ENCODE measurements around the gene IGHMBP2.

Gene IGHMBP2

DNA sequence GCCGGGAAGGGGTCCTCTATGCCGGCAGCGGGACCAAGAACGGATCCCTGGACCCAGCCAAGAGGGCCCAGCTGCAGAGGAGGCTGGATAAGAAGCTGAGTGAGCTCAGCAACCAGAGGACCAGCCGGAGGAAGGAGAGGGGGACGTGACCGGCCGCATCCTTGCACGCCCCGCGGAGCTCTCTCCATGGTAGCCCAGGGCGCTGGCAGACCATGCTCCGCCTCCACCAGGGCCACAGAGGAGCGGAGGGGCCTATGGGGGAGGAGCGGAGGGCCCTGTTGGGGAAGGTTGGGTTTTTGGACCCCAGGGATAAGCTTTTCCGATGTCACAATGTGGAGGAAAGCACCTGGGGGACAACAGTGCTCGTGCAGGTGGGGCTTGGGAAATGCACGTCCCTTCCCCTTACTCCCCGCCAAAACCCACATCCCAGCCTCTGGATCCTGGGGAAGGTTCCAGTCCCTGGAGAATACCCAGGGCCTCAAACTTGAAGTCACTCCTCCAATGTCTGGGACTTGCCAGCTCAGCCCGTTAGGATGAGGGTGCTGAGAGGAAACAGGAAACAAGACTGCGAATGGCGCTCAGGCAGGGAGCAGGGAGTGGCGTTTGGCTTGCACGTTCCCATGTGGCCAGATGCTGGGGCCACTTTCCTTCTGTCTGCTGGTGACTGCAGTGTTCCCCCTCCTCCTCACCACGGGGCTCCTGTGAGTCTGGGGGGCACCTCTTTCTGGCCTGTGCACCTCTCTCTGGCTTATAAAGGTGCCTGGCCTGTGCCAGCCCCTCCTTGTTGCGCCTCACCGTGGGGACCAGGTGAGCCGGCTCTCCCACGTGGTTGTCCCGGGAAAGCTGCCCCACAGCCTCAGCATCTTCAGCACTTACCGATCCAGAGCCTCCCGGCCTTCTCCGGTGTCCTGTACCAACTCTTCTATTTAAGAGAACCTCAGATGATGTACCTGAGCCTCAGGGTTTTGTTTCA, 36.2 kb downstream of the IGHMBP2 start:
- DNase-seq (ENCODE audit: low read depth in 3 of 3): no peak

DNA sequence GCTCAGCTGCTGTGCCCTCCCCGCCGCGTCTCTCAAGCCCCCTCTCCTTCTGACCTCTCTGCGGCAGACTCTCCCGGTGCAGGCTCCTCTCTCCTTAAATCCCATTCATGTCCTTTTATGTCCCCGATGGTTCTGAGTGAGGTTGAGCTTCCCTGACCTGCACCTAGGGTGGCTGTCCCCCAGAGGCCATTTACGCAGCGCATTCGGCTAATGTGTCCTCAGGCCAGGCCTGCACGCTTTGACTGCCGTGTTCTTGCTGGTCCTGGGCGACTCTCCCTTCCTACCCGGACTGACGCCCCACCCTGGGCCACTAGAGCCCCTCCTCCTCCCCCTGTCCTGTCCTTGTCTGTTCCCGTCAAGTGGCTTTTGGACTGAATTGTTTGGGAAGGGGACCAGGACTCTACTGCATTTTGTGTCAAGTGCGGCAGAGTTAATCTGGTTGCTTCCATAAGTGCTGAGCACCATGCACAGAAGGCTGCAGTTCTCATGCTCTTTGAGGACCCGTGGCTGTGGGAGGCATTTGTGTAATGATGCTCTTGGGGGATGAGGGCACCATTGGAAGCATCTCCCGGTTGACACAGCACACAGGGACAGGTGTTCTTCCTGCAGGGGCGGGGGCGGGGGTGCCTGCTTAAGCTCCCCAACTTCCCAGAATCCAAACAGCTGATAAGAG, 37.1 kb downstream of the IGHMBP2 start:
- DNase-seq (ENCODE audit: low read depth in 3 of 3): no peak

DNA sequence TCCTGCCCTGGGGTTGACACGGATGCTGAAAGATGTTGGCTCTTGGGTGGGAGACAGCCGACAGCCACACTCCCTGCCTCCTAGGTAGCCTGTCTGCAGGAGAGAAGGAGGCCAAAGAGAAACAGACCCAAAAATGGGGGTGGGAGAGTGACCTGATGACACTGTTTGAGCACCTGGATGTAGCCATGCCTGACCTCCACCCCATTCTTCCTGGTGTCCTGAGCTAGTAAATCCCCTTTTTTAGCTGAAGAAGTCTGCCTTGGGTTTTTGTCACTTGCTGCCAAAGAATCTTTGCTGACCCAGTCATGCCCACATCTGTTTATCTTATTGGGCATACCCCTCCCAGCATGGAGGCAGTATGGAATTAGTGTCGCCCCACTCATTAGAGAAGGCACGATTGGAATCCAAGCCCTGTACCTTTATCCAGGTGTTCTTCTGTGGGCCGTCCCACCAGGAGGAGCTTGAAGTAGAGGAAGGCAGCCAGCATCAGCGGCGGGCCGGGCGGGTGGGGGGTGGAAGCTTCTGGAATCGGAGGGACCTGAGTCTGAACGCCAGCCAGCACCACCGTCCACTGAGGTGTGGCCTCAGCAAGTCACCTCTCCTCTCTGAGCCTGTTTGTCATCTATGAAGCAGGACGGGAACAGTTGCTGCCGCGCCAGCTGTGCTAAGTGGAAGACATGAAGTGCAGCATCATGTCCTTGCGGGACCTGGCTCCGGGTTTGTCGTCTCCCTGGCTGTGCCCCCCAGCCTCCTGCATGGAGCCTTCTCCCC, 37.8 kb downstream of the IGHMBP2 start:
- DNase-seq (ENCODE audit: low read depth in 3 of 3): no peak

DNA sequence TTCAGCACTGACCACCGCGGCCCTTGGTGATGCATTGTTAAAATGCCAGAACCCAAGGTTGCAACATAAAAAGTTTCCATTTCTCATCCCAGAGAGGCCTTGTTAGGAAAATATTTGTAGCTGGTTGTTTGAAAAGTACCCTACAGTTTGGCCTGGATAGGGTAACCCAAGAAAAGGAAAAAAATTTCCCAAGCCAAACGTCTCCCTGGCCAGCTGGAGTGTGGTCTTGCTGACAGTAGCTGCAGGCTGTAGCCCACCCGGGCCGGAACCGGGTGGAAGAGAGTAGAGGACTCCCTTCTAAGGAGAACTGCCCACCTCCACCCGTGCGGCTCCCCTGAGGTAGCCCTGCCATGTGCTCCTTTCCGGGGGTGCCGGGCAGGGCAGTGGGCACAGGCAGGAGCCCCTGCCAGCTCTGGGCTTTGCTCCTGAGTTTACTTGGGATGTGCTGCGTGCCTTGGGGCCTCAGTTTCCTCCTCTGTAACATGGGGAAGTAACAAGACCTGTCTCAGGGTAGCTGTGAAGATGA, 38.5 kb downstream of the IGHMBP2 start:
- no peak for DNase-seq (ENCODE audit: low read depth in 3 of 3)

DNA sequence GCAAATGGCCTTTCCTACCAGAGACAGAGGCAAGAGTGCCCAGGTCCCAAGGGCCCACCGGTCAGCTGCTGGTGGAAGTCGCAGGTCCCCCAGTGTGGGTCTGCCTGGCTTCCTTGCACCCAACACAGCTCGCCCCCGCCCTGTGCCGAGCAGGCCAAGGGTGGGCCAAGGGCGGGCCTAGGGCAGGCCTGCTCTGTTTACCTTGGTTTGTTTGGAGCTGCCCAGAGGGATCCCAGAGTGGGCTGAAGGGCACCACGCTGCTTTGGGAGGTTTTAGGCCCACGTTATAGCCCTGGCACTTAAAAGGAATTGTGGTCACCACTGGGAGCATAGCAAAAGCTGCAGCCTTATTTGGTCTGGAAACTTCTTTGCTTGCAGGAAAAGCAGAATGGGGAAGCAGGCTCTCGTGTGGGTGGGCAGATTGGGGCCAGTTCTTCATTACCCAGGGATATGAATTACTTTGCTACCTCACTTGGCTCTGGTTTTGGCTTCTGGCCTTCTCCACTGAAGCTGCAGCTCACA, 39.1 kb downstream of the IGHMBP2 start:
- DNase-seq (ENCODE audit: low read depth in 3 of 3): no peak

DNA sequence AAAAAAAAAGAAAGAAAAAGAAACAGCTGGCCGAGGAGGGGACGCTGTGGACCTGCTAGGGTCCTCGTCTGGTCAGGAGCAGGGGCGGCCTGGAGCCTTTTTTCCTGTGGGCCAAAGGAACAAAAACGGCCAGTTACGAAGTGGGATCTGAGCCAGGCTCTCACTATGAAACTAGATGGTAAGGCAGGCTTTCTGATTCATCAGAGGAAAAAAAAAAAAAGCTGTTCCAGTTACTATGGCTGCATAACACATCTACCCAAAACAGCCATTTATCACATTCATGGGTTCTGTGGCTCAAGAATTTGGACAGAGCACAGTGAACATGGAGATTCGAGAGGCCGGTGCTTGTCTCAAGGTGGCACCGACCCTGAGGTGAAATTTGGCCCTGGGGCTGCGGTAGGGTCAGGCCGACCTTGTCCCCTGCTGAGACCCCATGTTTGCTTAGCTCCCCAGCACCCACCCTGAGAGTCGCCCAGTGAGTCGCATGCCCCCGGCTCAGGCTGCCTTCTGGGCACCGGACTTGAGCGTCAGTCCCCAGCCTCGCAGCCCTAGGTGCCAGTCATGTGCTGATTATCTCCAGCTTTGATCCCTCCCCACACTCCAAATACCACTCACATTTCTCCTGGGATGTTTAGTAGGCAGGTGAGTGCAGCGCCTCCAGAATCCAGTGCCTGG, 42.9 kb downstream of the IGHMBP2 start:
- no peak for DNase-seq (ENCODE audit: low read depth in 3 of 3)

DNA sequence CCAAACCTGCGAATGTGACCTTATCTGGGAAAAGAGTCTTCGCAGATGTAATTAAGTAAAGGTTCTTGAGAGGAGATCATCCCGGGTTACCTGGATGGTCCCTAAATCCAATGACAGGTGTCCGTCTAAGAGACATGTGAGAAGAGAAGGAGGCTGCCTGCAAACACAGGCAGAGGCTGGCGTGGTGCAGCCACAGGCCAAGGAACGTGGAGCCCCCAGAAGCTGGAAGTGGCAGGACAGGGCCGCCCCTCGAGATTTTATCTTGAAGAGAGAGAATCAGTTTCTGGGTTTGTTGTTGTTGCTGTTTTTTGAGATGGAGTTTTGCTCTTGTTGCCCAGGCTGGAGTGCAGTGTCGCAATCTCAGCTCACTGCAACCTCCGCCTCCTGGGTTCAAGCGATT, 43.5 kb downstream of the IGHMBP2 start:
- no peak for DNase-seq (ENCODE audit: low read depth in 3 of 3)

DNA sequence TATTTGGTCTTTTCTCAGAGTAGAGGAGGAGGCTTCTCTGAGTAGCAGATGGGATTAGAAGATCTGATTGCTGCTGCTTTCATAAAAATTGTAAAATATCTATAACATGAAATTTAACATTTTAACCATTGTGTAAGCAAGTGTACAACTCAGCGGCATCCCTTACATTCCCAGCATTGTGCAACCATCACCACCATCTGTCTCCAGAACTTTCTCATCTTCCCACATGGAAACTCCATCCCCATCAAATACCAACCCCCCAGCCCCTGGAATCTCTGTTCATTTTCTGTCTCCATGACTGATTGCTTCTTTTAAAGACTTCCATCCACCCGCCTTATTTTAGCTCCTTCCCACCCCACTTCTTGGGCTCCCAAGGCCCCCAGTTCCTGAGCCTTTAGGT, 44.8 kb downstream of the IGHMBP2 start:
- no peak for DNase-seq (ENCODE audit: low read depth in 3 of 3)

DNA sequence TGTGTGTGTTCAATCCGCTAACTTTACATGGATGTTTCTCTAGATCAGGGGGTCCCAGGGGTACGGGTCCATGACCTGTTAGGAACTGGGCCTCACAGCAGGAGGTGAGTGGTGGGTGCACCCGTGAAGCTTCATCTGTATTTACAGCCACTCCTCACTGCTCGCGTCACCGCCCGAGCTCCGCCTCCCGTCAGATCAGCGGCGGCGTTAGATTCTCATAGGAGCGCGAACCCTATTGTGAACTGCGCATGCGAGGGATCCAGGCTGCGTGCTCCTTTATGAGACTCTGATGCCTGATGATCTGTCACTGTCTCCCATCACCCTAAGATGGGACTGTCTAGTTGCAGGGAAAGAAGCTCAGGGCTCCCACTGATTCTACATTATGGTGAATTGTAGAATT, 45.2 kb downstream of the IGHMBP2 start:
- DNase-seq (ENCODE audit: low read depth in 3 of 3): no peak

DNA sequence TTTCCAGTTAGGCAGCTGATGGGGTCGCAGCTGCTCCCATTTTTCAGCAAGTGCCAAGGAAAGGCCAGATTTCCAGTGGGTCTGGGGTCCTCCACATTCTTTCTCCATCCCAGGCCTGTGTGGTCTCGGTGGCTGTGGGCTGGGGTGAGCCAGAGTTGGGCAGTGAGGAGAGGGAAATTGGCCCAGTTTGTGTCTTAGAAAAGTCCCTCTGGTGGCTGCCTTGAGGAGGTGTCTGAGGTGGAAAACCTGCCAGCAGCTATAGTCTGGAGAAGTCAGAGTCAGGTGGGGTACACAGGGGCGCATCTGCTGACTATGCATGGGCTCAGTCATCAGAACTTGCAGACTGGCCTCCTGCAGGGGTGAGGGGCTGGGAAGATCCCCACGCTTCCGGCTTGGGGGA, 46.6 kb downstream of the IGHMBP2 start:
- DNase-seq (ENCODE audit: low read depth in 3 of 3): no peak

DNA sequence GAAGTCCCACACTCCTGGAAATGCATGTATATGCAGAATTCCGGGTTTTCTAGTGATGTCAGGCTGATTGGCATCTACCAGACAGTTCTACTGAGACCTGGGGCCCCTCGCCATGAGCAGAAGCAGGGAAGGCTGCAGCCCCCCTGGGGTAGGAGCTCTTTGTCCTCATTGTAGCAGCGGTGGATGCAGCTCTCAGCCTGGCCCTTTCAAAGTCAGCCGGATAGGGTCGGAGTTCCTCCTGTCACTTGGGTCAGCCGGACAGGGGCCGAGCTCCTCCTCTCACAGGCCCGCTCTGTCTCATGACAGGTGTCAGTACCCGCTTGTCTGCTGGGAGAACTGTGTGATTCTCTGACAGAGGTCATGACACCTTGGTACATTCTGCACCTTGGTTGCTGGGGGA, 47.1 kb downstream of the IGHMBP2 start:
- DNase-seq (ENCODE audit: low read depth in 3 of 3): no peak

DNA sequence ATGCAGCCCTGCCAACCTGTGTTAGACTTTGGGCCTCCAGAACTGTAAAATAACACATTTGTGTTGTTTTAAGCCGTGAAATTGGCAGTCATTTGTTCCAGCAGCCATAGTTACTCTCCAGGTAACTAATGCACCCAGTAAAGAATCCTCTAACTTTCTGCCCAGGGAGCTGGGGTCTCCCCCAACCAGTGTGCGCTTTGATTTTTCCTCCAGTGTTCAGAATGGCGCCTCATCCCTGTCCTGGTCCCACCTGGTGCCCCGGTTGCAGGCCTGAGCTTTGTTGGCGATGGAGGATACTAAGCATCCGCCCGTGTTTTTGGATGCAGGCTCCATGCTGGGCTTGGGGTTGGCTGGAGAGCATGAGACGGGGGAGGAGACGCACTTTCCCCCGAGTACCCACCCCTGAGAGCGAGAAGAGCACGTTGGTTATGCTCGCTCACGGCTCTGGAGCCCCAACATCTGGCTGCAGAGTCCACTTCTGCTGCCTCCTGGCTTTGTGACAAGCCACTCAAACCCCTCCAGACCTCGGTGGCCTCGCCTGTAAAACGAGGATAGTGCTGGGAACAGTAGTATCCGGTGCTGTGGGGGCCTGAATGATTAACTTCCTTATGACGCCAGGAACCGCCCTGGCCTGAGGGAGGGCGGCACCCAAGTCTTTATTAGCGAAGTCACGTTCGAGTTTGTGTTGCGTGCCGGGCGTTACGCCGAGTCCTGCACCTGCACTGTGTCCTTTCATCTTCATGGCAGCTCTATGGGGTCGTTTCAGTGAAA, 51.3 kb downstream of the IGHMBP2 start:
- no peak for DNase-seq (ENCODE audit: low read depth in 3 of 3)

DNA sequence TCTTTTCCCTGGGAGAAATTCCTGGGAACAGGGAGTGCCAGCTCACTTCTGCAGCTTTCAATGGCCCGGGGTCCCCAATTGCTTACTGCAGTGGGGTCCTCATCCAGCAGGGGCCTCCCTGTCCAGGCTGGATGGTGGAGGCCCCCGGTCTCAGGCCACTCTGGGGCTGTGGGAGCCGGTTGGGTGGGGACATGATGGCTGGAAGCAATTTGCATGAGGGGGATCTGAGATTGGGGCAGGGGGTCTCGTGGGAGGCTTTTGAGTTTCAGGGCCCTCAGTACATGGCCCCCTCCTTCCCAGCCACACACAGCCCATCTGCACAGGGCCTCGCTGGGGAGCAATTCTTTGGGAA, 51.9 kb downstream of the IGHMBP2 start:
- DNase-seq (ENCODE audit: low read depth in 3 of 3): no peak

DNA sequence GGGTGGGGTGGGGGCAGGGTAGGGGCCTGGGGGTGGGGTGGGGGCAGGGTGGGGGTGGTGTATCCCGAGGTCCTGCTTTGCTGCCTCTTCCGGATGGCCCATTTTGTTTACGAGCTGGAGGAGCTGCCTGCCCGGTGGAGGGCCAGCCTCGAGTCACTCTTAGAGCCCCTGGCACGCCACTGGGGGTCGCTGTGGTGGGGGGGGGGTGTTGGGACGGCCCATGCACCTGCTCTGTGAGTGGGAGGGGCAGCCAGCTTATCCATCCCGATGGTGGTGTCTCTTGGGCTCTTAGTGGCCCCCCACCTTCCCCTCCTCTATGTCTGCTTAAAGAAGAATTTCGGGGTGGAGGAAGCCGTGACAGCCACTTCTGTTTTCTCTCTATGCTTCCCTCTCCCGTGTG, 52.5 kb downstream of the IGHMBP2 start:
- no peak for DNase-seq (ENCODE audit: low read depth in 3 of 3)

DNA sequence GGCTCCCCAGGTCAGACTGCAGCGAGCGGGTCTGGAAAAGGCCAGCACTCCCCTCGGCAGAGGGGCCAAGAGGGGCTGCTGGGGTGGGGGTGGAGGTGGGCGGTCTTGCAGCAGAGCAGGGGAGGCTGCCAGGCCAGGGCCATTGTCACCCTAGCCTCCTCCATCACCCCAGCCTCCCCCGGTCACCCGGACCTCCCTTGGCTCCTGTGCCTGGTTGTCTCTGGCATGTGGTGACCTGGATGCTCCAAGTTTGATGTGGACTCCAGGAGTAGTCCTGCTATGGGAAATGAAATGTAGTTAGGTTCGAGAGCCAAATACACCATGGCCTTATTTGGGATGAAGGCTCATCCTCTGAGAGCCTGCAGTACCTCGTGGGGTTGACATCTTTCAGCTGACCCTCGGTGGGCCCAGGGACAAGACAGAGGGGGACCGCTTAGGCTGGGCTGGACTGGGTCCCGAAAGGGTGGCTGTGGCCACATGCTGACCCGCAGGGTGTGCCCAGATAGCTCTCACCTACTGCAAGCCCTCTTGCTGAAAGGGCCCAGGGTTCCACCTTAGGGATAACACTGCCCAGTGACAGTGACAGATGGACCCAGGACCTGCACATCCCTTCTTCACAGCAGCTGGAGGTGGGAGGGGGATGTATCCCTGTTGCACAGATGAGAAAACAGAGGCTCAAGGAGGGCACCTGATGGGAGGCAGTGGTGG, 53.0 kb downstream of the IGHMBP2 start:
- no peak for DNase-seq (ENCODE audit: low read depth in 3 of 3)

DNA sequence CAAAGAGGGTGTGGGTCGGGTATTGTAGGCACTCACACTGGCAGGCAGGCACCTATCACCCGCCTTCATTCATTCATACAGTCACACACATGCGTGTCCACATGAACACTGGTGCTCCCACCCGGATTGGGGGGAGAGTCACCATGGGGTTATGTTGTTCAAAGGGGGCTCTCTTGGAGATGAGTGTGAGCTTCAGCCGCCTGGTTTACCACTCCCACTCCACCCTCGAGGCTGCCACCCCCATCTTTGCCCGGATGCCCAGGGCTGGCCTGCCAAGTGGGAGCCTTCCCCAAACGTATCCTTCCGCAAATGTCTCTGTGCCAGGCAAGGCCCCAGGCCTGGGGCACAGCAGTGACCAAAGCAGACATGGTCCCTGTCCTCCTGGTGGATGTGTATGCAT, 54.5 kb downstream of the IGHMBP2 start:
- DNase-seq (ENCODE audit: low read depth in 3 of 3): no peak

DNA sequence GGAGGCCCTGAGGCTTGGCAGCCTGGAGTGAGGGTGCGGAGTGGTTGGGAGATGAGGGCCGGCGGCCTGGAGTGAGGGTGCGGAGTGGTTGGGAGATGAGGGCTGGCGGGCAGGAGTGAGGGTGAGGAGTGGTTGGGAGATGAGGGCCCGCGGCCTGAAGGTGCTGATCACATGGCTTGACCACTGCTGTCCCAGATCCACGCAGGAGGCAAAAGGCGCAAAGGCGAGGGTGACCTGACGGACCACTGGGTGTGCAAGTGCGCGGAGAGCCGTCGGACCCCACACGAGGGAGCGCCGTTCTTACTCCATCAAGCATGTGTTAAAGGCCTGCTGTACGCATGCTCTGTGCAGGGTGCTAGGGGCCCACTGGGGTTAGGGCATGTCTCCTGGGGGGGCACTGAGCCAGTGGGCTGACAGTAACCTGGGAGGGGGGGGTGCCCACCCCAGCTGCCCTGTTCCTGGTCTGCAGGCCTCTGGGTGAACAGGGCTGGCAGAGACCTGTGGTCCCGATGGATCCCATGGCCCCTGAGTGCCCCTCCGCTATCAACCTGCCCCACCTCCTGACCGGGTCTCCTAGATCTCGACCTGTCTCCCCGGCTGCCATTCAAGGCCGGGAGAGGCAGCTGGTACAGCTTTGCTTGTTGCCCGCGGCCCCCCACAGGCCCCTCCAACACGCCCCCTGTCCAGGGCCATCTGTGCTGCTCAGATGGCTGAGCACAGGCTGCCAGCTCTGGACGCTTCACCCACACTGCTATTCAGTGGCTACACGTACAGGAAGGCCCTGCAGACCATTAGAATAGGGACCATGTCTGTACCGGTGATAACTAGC, 56.0 kb downstream of the IGHMBP2 start:
- no peak for DNase-seq (ENCODE audit: low read depth in 3 of 3)

DNA sequence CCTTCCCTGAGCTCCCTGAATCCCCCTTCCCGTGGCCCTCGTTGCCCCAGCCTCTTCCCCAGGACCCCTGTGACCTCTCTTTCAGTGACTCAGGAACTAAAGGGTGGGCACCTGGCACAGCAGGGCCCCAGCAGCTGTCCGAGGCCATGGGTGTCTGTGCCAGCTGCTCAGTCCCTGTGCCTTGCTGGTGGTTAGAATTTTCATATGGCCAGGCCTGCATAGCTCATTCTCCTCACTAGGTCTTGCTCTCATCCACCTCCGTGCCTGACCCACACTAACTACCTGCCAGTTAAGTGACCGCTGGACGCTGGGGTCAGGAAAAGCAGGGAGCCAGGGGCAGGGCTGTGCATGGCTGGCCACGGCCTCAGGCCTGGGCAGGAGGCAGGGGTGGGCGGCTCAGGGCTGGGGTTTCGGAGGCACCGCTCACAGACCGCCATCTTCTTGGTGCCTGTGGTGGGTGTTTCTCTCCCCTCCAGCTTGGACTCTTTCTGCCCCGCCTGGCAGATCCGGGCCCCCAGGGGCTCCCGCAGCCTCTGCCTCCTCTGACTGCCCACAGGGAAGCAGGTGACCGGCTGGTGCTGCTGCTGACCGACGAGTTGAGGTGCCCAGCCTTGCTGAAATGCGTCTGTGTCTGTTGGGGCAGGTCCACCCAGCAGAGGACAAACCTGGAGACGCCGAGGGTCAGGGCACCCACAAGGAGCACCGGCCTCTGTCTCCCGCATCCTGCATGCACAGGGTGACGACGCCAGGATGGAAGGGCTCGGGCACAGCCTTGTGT, 56.8 kb downstream of the IGHMBP2 start:
- DNase-seq (ENCODE audit: low read depth in 3 of 3): no peak
